Measurements from ENCODE around the gene PRDM4.

GRCh38 chr12:107731366-107731765, 29.6 kb downstream of the PRDM4 start:
- no peak for TF ChIP-seq POLR2A (IDR thresholded peaks at IDR 0.05; ENCODE audit: low read depth, low read length)
- TF ChIP-seq POLR2AphosphoS5 (IDR thresholded peaks at IDR 0.05; ENCODE audit: low read depth, low read length), result no peak
